ENCODE results near the gene TAL1. TPM values are rescaled to one million over a fixed set of nuclear protein-coding genes. Genes with fewer than 3 reads are reported as not detected.

Gene TAL1
- total RNA-seq, 2 donors from 2014 or later = 0.90 to 1.2 TPM

- intact Hi-C loops (cut with DNase I) = no loop called here
- H3K4me1 ChIP-seq = no peaks in the 10 kb centered on the region
- no peak overlapping the region for H3K27ac ChIP-seq
- no peaks in the 10 kb centered on the region for H3K36me3 ChIP-seq
- no peak for DNase-seq
- TF ChIP-seq CTCF (IDR thresholded peaks at IDR 0.05) = no peak
- H3K27me3 ChIP-seq = no peaks in the 10 kb centered on the region
- no peak overlapping the region for H3K4me3 ChIP-seq
- H3K9me3 ChIP-seq = no peaks in the 10 kb centered on the region
- no peak overlapping the region for H3K9ac ChIP-seq (ENCODE audit: low read depth in 2 of 2, low read length in 2 of 2)
These were observed 25.2 kb upstream of the TAL1 start for GRCh38 chr1:47257224-47257623.

- TF ChIP-seq CTCF (IDR thresholded peaks at IDR 0.05) = no peak
- Histone ChIP-seq H3K9me3 (no peaks in the 10 kb centered on the region), H3K27ac (no peak overlapping the region), H3K4me3 (no peak overlapping the region), H3K4me1 (no peaks in the 10 kb centered on the region), H3K27me3 (no peaks in the 10 kb centered on the region), H3K36me3 (no peaks in the 10 kb centered on the region), H3K9ac (ENCODE audit: low read depth in 2 of 2, low read length in 2 of 2) (no peak overlapping the region)
- intact Hi-C loops (cut with DNase I) = no loop called here
- DNase-seq = no peak
These were observed 20.8 kb upstream of the TAL1 start for GRCh38 chr1:47252795-47253194.

- H3K27me3 ChIP-seq = no peaks in the 10 kb centered on the region
- no peak overlapping the region for H3K9ac ChIP-seq (ENCODE audit: low read depth in 2 of 2, low read length in 2 of 2)
- no peak overlapping the region for H3K4me3 ChIP-seq
- intact Hi-C loops (cut with DNase I) = no loop called here
- H3K9me3 ChIP-seq = no peaks in the 10 kb centered on the region
- no peak for TF ChIP-seq CTCF (IDR thresholded peaks at IDR 0.05)
- no peaks in the 10 kb centered on the region for H3K4me1 ChIP-seq
- H3K36me3 ChIP-seq = no peaks in the 10 kb centered on the region
- no peak overlapping the region for H3K27ac ChIP-seq
- DNase-seq = no peak
These were observed 20.3 kb upstream of the TAL1 start for GRCh38 chr1:47252369-47252768.

- H3K36me3 ChIP-seq = no peaks in the 10 kb centered on the region
- no peaks in the 10 kb centered on the region for H3K4me1 ChIP-seq
- no peak for DNase-seq
- no peak overlapping the region for H3K9ac ChIP-seq (ENCODE audit: low read depth in 2 of 2, low read length in 2 of 2)
- no peak overlapping the region for H3K27ac ChIP-seq
- intact Hi-C loops (cut with DNase I) = no loop called here
- H3K4me3 ChIP-seq = no peak overlapping the region
- H3K9me3 ChIP-seq = no peaks in the 10 kb centered on the region
- H3K27me3 ChIP-seq = no peaks in the 10 kb centered on the region
- no peak for TF ChIP-seq CTCF (IDR thresholded peaks at IDR 0.05)
These were observed 17.7 kb upstream of the TAL1 start for GRCh38 chr1:47249755-47250154.

DNA sequence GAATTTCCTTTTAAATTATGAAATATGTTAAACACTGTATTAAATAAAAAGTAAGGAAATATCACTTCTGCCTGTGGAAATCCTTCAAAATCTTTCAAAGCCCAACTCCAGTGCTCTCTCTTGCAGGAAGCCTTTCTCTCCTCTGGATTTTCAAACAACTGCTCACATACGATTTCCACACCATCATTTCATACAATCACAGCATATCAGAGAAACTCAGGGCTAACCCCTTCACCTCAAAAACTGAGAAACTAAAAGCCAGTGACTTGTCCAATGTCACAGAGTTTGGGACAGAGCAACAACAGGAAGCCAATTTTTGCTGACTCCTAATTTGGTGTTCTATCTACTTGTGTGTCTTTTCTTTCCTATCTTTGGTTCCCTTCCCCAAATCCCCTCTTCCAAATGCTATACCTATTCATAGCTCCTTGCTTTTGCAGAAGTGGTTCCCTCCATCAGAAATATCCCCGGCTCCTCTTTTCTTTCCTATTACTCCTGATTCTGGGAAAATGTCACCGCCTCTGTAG is 12.4 kb upstream of the TAL1 start:
- no peaks in the 10 kb centered on the region for H3K27me3 ChIP-seq
- intact Hi-C loops (cut with DNase I) = no loop called here

More for the DNA sequence above, 12.4 kb upstream of the TAL1 start:
- Histone ChIP-seq H3K27ac (no peak overlapping the region), H3K36me3 (no peaks in the 10 kb centered on the region), H3K4me1 (no peaks in the 10 kb centered on the region), H3K4me3 (no peak overlapping the region), H3K9me3 (no peaks in the 10 kb centered on the region), H3K9ac (ENCODE audit: low read depth in 2 of 2, low read length in 2 of 2) (no peak overlapping the region)
- no peak for DNase-seq
- TF ChIP-seq CTCF (IDR thresholded peaks at IDR 0.05) = no peak

Data from colonic mucosa (tissue), 4 donors.